NCI-H774 (cell line): ENCODE data around the gene CAPN14.
"Not testable (repeated sequence)": the region's sequence is repeated elsewhere in the genome, so short reads cannot be mapped to it uniquely, and the experiment has no call there.

Experiments
- DNase-seq: peaks from one replicate; lab custom pipeline; 2025; lab: John Stamatoyannopoulos, UW

CAPN14 gene

DNA sequence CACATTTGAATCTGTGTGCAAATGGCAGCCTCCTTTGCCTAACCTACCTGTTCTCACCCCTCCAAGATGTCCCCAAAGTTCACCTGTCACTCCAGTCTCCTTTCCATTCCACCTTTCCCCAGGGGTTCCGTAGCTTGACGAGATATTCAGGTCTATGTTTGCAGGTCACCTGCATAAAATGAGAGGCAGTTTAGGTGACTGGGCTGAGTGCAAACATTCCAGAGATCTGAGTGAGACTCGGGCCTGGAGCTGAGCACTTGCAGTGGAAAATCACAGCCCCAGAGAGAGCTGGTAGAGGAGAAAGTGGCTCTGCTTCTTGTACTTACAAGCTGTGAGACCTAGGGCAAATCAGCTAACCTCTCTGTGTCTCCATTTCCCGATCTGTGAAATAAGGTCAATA lies 20.1 kb downstream of the CAPN14 start:
- DNase-seq, result no peak

DNA sequence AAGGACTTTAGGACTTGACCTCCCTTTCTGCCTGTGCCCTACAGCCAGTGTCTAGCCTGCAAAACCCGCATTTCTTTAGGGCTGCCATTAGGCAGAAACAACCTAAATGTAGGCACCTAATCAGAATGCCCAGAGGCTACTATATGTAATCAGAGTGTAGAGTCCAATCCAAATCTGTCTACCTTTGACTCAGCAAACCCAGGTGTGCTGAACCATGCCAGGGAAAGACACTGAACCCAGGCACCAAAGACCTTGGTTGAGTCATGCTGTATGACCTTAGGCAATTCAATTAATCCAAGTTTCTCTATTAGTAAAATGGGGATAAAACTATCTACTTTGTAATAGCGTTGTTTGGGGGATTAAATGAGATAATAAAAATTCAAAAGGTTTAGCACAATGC lies 20.7 kb downstream of the CAPN14 start:
- DNase-seq, result no peak

DNA sequence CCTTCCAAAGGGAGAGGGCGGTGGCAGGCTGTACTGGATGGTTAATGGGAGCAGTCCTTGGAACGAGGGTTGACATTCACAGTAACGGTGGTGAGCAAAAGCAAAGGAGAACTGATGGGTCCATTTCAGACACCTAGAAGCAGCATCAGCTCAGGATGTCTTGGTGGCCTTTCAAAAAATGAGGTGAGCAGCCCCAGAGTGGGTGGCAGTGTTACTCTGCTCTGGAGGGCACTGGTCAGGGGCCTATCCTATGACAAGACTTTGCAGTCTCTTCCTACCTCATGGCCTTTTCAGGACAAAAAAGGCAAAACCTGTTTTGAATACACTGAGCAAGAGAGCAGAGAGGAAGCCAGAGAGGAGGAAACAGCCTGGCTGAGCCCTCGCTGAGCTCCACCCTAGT lies 23.5 kb downstream of the CAPN14 start:
- no peak for DNase-seq

DNA sequence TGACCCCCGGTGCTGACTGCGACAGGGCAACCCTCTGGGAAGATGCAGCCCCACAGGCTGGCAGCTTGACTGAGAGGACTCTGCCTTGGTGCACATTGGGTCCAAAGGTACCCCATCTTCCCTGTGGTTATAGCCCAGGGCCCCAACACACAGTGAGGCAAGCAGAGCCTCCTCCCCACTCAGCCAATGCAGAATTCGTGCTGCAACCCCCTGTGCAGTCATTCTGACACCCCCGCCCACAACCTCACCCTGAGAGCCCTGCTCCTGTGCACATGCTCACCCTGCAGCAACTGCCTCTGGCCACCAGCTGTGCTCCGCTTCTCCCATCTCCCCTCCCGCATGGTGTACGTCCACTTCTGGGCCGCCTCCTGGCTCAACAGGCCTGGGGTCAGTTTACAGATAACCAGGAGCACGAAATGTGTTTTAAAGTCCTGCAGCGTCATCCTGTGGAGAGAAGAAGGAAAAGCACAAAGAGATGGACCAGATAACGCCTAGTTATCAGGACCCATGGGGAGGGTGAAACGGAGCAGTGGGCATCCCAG lies 24.4 kb downstream of the CAPN14 start:
- no peak for DNase-seq

DNA sequence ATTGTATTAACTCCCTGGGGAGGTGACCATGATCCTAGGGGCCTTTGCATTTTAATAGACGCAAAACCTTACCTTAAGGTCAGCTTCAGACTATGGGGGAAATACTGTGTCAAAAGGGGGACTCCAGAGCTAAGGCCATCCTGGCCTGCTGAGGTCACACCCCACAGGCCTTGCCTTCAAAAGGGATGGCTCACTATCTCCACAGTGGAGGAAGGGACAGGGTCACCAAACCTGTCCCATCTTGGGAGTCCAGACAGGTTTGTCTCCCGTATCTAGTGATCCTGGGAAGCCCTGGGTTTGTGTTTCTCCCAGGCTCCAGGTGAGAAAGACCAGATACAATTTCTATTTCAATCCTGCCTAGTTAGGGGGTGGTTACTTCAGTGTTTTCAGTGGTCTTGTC lies 24.9 kb downstream of the CAPN14 start:
- no peak for DNase-seq

DNA sequence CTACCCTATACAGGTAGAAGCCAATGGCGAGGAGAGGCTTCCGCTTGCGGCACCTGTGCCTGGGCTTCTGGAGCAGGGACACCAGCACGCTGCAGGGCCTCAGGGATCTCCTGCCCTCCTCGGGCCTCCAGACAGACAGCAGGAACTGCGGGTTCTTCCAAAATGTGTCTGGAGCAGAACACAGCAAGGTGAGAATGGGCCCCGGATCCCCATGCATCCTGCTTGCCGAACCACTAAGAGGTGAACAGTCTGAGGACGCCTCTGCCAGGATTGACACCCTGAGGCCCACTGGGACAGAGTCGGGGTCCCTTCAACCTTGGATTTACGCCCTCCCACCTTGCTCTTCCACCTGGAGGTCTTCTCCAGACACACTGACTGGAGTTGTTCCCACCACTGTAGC lies 25.4 kb downstream of the CAPN14 start:
- no peak for DNase-seq

DNA sequence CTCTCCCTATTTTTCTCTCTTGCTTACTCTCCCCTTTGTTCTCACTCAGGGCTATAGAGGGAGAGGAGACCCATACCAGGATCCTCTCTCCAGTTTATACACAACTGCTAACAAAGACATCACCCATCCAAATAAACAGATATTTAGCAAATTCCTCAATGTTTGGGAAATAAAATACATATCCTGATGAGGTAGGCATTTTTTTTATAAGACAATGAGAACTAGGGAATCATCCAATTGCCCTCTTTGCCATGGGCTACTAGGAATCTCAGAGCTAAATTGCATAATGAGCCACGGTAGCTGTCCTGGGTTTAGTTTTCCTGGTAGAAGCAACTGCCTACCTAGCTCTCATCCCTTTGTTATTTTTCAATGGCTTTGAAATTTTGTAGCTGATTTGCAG lies 27.1 kb downstream of the CAPN14 start:
- DNase-seq, result no peak

DNA sequence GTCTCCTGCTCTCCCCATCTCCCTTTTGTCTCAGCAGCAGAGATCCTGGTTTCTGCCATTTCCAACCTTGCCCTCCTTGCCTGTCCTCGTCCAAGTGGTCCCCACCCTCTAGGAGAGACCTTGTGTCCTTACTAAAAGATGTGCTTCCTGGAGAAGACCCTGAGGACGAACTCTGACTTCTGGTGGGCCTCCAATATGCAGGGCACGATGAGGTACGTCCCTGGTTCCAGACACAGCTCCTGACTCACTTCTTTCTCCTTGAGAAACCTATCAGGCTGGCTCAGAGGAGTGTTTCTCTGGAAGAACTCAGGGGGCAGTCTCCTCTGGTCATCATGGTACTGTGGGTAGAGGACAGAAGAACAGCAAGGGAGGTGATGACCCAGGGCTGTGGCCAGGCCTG lies 28.2 kb downstream of the CAPN14 start:
- DNase-seq, result no peak

DNA sequence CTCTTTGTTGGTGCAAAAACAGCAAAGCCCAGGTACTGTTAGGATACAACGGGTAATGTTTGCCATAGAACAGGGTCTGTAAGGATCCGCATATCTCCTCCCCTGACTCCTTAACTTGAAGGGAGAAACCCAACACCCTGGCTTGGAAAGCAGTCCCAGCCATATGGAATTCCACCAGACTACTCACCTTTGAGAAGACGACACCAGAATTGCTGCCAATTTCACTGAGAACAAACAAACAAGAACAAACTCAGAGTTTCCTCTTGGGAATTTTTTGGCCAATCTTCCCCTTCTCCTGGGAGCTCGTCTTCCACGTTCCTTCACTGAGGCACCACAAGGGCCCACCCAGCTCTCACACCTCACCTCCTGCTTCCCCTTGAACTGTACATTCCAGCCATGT lies 29.2 kb downstream of the CAPN14 start:
- DNase-seq, result no peak

DNA sequence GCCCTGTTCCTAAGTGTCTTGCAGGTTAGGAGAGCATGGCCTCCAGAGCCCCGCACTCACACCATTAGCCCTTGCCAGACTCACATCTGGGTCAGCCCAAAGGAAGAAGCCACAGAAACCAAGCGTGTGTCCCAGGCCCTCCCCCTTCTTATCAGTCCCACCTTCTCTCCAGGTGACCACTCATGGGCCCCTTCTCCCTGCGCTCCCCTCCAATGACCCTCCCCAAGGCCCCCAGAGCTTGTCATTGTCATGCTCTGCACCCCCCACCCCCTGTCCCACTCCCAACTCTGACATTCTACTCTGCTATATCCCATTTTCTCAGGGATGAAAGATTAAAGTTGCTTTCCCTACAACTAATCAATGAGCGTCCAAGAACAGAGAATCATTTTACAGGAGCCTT lies 30.1 kb downstream of the CAPN14 start:
- DNase-seq, result no peak

DNA sequence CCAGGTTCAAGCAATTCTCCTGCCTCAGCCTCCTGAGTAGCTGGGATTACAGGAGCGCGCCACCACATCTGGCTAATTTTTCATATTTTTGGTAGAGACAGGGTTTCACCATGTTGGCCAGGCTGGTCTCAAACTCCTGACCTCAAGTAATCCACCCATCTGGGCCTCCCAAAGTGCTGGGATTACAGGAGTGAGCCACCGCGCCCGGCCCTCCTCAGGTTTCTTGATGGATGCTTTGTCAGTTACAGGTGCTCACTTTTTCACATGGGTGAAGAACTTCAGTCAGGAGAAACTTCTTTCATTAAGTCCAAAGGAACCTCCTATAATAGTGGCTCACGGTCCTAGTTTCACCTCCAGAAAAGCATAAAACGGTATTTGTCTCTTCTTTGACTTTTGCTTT lies 33.3 kb downstream of the CAPN14 start:
- not testable (repeated sequence) for DNase-seq

DNA sequence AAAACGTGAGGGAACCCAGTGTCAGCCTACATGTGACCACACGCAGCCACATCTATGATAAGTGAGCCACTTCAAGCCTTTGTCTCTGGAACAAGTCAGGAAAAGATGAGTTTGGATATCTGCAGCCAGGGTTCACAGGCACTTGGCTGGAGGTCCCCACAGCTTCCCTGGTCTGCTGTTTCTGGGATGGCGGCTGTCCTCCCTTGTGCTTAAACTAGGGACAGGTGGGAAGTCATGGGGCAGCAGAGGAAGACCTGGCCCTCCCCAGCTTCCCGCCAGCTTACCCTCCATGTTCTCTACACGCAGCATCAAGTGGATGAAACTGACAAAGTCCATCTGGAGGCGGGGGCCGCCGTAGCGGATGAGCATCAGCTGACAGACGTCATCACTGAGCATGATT lies 40.6 kb downstream of the CAPN14 start:
- DNase-seq, result no peak

DNA sequence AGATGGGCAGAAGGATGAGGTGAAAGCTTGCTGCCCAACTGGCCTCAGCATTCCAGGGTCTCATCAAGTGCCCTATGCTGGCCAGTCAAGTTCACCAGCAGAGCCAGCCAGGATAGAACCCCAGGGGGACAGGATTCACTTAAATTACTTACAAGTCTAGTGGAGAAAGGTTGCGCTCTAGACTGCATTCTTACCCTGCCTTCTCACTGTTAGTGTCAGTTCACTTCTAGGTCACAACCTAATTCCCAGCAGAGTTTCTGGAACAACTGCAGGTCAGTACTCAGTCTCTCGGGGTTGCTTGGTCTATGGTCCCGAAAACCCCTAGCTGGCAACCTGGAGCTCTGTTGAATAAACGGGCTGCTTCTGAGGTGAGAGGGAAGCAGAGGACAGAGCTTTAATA lies 46.2 kb downstream of the CAPN14 start:
- DNase-seq, result no peak

DNA sequence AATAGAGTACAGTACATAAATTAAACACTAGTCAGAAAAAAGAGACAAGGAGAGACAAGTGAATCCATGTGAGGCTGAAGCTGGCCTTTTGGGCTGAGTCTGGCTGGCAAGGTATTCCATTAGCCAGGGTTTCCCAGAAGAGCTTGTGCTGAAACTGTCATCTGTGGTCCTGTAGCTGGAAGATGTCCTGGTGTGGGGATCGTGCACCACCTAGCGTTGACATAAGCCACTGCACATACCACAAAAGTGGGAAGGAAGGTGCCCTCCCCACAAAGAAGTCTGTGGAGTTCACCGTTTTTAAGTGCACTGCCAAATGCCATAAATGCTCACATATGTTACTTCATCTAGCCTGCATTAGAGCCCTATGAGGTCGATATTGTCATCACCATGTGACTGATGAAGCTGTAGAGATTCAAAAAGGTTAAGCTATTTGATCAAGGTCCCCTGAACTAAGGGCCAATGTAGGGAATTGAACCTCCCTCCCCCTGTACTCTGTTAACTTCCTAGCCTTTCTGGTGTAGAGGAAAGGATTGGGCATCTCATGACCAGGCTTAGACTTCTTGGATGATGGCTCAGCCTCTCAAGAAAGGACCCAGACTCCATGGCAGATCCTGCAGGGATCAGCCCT lies 47.1 kb downstream of the CAPN14 start:
- peak; percentile 14 for DNase-seq

DNA sequence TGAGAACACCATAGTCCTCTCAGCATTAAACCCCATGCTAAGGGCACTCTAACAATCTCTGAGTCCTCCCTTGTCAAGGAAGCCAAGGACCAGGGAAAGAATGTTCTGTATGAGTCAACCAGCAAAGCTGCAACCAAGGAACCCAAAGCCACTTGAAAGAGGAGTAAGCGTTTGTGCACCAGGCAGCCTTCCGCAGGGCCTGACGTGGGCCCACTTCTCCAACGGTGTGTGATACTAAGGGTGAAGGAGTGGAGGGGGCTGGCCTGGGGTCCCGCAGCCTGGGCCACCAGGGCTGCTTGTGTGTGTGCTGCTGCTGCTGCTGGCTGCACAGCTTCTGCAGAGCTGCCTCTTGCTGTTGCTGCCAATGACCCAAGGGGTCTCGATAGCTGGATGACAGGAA lies 49.0 kb downstream of the CAPN14 start:
- DNase-seq, result no peak

DNA sequence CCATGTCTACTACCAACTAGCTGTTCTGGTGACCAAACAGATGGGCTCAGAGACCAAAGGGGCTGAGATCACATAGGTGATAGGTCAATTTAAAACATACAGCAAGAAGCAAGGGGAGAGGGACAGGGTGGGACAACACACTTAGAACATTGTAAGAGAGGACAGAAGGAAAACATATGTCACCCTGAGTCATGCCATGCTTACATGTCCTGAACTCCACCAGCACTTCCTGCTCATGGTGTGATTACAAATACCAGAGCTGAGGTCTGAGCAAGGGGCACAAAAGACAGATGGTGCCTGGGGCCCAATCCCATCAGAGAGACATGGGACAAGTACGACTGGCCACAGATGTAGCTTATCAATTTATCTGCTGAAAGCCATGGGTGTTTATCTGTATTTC lies 50.4 kb downstream of the CAPN14 start:
- DNase-seq, result no peak

DNA sequence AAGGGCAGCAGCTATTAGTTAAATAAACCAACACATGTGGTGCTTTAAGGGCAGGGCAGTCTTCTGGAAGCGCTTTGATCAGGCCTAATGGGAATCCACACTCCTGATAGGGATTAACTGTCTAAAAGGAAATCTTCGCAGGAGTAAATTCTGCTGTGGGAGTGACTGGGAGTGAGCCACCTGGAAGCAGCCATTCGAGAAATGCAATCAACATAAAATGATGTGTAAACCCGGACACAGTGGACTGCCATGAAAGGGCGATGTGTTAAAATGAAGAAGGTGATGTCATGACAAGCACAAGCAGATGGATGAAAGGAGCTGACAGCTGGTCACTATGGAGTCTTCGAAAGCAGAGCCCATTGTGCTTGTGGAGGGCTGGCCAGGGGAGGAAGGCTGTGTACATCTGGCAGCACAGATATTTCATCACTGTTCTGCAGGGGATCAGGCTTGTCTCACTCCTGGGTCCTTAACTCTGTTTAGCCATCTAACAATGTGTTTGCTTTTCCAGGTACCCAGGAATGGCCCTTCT lies 54.2 kb downstream of the CAPN14 start:
- no peak for DNase-seq

DNA sequence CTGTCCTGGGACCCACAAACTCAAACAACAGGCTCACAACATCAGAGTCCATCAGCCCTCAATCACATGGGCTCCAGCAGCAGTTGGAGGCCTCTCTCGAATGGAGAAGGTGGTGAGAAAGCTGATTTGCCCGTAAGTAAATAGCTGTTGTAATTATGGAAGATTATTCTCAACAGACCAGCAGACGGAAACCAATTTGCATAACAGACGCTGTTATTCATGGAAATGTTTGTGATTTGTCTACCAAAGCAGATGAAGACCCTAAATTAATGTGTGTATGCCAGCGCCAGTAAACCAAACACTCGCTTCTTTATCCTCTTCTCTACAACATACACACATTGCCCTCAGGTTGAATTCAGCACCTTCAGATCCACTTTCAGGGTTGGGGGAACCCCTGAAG lies 55.7 kb downstream of the CAPN14 start:
- no peak for DNase-seq

DNA sequence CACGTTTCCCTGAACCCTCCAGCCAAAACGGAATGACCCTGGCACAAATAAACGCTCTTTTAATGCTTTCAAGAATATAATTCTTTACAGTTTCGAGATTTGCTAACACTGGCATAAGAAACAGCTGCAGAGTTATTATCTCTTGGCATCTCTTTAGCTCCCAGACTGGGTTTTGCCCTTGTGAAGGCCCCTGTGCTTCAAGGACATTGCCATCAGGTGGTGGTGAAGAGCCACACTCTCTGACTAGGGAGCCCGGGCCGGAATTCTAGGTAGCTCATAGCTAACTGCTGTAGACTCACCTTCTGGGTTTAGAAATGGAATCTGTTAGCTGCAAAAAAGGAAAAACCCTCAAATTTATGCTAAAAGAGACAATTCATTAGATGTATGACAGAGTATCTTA lies 65.8 kb downstream of the CAPN14 start:
- DNase-seq, result no peak

DNA sequence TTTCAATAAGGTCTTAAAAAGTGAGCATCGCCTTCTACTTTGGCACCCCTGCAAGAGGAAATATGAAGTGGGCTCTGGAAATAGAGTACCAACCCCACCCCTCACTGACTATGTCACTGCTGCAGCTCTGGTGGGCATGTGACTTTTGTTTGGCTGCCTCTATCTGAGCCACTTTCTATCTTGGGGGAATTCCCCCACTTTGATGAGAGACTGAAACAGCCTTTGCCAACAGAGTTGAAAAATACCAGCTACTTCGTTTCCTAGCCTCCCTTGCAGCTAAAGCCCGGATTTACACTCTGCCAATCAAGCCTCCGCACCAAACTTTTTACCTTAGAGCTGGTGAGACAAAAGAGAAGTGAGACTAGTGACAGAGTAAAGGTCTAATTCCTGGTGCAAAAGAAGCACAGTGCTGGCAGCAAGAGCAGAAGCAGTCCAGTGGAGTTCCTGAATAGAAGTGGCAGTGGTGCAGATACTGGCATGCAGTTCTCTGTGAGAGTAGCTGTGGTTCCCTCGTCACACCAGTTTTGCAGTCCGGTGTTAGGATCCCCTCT lies 67.1 kb downstream of the CAPN14 start:
- DNase-seq, result no peak

DNA sequence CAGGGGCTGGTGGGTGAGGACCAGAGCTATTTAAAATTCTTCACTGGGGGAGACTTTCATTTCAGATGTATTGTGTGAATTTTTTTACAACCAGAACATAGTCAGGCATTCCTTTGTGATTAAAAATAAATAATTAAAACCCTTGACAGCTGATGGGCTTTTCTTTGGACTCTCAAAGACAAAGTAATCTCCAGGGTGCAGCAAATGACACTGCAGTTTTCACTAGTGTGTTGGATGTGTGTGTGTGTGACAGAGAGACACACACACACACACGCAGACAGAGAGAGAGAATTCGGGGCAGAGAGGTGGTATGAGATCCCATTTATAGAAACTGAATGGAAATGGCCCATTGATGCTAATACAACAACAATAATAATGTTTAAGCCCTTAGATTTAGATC lies 68.8 kb downstream of the CAPN14 start:
- no peak for DNase-seq

DNA sequence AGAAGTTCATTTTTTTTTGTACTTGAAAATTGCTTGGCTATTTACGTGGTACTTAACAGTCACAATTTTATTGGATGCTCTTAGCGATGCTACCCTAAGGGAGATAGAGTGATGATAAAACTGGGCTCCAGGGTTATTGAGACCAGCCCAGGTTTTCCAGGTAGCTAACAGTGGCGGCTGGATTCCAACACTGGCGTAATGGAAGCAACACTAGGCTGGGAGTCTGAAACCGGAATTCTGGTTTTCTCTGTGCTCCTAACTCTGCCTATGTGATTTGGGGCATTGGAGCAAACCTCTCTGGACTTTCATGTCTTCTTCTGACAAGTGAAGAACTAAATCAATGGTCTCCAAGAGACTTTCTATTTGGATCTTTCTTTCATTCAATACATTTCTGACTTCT lies 69.7 kb downstream of the CAPN14 start:
- no peak for DNase-seq

DNA sequence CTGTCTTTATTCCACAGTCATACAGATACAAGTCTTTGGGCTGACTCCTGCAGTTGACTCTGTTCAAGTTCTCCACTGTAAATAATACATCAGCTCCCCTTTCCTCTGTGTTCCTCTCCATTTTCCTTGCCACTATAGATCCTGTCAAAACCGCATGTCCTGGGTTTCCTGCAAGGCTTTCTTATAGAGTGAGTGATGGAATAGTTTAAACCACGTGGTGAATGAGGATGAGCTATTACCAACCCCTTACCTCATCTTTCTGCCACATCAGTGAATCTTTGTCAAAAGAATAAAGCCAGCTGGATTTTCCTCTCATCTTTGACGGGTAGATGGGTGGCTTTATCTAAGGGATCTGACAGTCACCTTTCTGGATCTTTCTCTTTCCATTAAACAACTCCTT lies 75.2 kb downstream of the CAPN14 start:
- DNase-seq, result no peak
